CD4-positive, alpha-beta T cell treated with Interferon gamma for 1 hour (primary cell): ENCODE measurements around the gene PNLDC1.

Experiments
- DNase-seq: peaks from one replicate; pipeline ENCODE4 v3.0.0-alpha.2; 2020

PNLDC1 gene, protein sequence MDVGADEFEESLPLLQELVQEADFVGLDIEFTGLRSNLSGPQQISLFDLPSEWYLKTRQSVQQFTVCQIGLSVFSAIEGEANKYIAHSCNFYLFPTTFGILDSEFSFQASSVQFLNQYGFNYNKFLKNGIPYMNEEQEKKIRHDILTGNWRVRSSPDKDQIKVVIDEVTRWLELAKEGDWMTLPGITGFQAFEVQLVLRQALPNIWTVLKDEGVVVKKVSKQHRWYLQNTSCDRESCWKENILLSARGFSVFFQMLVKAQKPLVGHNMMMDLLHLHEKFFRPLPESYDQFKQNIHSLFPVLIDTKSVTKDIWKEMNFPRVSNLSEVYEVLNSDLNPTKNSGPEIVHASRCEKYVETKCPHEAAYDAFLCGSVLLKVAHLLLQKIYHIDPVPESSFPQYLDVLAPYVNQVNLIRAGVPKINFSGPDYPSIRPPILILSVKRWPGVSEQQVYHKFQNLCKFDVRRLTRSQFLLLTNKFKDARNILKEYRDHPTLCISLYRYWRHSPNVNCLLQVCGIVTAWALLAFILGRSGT

DNA sequence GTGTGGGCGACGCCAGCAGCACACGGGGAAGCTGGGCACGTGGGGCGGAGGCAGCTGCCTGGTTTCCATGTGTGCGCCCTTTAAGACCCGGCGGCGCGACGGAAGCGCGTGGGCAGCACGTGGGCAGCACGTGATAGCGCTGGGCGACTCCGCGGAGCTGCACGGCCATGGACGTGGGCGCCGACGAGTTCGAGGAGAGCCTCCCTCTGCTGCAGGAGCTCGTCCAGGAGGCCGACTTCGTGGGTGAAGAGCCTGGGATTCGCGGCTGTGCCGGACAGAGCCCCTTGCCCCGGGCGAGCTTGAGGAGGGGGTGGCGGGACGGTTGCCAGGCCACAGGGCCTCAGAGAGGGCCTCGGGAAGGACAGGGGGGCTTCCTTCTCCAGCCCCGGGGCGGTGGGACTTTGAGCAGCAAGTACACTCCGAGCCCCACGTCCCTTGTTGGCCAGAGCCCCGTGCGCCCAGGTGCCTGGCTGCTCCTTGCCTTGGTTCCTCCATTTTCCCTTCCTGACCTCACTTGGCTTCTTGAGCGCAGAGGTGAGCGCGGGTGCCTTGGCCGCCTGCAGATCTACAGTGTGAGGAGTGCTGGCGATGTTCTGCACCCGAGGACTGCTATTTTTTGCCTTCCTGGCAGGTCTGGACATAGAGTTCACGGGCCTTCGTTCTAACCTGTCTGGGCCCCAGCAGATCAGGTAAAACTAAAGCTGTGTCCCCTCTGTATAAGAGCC is at the start of gene PNLDC1:
PNLDC1 (plus strand) TSS at position 136 of the 725 bp plus-strand sequence; CDS start at position 168, 32 bp downstream.
- no peak for DNase-seq

DNA sequence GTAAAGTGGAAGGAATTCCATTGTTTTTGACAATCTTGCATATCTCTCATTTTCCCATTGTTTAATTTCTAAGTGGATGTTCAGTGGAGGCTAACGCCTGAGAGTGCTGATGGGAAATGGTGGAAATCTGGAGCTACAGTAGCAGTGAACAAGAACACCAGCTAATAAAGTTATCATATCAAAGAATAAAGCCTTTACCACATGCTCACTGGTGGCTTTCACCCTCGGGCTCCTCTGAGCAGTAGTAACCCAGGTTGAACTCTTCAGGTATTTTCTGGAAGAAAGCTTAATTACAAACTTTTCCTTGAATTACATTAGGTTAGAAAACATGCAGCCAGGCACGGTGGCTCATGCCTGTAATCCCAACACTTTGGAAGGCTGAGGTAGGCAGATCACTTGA is 48.6 kb upstream of the PNLDC1 start:
- DNase-seq, result no peak

DNA sequence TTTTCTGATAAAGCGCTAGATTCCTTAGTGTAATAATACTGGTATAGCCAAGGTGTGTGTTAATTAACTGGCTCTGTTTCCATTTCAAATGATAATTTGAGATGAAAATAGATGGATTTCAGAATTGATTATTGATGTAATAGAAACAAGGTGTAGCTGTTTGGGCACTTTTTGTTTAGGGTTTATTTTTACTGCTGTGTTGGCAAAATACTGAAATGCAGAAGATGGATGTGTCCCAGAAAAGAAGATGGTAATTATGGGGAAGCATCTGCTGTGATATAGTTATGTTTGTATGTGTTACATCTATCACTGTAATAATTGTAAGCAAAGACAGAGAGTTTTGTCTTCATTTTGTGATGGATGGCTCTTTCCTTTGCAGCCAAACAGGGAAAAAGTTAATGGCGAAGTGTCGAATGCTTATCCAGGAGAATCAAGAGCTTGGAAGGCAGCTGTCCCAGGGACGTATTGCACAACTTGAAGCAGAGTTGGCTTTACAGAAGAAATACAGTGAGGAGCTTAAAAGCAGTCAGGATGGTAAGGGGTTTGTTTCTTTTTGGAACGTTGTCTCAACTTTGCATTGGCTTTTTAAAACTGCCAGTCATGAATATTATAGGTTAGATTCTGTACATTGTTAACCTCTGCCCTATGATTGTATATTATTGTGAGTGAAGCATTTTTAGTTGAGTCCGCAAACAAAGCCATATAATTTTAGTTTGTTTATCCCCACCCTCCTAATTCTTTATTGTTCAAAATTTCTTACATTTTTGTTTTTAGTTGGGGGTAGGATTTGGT is 46.8 kb upstream of the PNLDC1 start:
- no peak for DNase-seq

DNA sequence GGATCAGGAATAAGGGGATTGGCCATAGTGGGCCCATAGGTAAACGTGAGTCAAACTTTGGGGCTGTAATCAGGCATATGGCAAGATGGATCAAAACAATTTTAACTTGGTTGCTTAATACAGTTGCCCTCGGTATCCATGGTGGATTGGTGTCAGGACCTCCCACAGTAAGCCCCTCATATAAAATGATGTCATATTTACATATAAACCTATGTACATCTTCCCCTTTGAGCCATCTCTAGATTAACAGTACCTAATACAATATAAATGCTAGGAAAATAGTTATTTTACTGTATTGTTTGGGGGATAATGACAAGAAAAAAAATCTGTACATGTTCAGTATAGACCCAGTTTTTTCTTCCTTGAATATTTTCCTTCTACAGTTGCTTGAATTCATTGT is 45.7 kb upstream of the PNLDC1 start:
- DNase-seq, result no peak

DNA sequence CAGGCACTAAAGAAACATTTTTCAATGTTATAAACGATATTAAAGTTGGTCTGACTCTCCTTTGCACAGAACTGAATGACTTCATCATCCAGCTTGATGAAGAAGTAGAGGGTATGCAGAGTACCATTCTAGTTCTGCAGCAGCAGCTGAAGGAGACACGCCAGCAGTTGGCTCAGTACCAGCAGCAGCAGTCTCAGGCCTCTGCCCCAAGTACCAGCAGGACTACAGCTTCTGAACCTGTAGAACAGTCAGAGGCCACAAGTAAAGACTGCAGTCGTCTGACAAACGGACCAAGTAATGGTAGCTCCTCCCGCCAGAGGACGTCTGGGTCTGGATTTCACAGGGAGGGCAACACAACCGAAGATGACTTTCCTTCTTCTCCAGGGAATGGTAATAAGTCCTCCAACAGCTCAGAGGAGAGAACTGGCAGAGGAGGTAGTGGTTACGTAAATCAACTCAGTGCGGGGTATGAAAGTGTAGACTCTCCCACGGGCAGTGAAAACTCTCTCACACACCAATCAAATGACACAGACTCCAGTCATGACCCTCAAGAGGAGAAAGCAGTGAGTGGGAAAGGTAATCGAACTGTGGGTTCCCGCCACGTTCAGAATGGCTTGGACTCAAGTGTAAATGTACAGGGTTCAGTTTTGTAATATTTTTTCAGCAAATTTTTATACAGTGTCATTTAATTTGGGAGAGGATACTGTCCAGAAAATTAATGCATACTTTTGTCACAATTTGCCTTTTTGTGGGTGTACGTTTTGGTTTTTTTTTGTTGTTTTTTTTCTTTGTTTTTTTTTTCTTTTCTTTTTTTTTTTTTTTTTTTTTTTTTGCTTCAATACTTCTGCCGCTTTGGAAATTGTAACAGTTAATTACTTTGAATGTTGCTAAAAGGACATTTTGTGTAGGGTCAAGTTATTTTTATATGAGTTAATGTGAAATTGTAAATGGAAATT is 44.8 kb upstream of the PNLDC1 start:
- DNase-seq, result no peak

DNA sequence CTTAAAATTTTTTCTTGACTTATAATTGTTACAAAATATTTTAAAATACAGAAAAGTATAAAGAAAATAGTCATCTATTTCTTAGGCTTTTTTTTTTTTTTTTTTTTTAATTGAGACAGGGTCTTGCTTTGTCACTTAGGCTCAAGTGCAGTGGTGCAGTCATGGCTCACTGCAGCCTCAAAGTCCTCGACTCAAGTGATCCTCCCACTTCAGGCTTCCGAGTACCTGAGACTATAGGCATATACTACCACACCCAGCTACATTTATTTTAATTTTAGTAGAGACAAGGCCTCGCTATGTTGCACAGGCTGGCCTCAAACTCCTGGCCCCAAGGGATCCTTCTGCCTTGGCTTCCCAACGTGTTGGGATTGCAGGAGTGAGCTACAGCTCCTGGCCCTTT is 43.6 kb upstream of the PNLDC1 start:
- no peak for DNase-seq

DNA sequence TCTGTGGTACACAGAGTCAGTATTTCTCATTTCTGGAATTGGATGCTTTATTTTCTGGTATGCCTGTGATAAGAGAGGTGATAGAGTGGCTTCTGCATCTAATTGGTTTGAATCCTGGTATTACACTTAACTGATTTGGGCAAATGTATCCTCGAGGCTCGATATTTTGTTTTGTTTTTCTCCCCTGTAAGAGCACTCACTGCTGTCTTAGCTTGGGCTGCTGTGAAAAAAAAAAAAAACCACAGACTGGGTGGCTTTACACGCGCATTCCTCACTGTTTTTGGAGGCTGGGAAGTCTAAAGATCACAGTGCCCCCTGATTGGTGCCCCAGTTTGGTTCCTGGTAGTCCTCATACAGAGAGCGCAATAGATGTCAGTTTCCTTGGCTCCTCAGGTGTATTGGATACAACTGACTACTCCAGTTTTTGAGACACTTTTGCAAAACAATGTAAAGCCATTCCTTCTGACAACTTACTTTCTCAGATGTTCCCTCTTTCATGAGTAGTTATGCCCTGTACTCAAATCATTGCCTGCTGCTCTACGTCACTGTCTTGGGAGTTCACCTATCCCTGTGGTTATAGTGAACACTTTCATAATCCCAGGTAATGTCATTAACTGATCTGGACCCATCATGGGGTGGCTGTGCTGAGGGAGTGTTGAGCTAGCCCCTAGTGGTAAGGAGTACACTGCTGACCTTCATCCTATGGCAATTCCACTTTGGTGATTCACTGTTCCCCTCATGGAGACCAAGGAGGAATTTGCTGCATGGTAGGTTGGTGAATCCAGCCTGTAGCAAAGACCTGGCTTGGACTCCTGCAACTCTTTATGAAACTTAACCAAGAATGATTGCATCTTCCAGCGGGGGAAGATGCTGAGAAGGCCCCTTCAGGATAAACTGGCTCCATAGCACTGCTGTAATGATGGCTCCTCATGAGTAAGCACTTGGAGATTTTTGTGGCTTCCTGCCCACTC is 41.8 kb upstream of the PNLDC1 start:
- no peak for DNase-seq

DNA sequence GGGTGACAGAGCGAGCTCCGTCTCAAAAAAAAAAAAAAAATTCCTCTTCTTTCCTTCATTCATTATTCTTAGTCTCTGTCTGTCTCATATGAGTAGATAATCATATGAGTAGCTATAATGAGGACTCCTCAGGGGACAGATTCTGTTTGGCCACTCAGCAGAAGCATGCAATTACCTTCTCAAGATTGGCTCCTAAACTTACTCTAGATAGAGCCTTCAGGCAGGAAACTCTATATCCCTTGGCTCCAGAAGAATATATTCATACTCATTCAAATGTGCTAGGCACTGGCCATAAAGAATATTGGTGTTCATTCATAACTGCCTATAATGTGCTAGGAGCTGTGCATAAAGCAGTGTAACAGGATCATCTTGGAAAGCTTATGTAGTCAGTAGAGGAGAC is 40.4 kb upstream of the PNLDC1 start:
- DNase-seq, result no peak

DNA sequence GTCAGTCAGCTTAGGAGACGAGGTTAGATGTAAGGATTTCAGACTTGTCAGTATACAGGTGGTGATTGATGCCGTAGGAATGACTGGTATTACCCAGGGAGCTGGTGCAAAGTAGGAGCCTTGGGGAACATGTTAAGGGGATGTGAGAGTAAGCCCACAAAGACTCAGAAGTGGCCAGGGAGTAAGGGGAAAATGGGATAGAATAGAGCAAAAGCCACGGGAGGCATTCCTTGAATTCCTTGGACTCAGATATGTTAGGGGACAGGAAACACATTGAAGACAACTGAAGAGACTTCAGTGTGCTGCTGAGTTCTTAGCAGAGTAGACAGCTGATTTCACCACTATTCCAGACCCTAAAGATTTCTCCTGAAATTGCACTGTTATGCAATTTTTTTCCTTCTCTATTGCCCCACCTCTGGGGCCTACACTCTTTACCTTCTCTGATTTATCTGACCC is 39.4 kb upstream of the PNLDC1 start:
- no peak for DNase-seq

DNA sequence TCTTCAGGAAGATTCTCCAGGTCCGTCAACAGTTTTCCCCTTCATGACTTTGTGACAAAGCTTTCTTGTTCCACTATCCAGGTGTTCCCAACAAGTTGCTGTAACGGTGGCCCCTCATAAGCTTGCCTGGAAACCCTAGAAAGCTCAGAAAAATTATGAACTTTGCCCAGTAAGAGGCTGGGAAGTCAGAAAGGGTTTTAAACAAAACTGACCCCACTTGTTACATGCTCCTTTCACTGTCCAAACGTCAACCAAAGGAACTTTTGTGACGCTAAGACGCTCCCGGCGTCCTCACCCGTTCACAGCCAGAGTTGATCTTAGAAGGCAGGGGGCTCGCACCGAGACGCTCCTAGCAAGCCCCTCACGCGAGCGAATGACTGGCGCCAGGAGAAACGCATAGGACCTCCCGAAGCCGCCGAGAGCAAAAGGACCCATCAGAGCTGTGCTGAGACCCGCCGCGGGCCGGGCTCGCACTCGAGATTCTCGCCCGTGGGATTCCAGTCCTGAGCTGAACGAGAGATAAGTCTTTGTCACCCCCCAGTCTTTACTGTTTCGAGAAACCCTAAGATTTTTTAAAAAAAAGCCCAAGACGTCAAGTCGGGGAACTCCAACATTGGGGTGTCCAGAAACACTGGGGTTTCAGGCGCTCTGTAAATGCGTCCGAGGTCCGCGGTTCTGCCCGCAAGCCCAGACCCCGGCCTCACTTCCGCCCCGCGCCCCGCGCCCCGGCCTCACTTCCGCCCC is 38.8 kb upstream of the PNLDC1 start:
- DNase-seq, result no peak

DNA sequence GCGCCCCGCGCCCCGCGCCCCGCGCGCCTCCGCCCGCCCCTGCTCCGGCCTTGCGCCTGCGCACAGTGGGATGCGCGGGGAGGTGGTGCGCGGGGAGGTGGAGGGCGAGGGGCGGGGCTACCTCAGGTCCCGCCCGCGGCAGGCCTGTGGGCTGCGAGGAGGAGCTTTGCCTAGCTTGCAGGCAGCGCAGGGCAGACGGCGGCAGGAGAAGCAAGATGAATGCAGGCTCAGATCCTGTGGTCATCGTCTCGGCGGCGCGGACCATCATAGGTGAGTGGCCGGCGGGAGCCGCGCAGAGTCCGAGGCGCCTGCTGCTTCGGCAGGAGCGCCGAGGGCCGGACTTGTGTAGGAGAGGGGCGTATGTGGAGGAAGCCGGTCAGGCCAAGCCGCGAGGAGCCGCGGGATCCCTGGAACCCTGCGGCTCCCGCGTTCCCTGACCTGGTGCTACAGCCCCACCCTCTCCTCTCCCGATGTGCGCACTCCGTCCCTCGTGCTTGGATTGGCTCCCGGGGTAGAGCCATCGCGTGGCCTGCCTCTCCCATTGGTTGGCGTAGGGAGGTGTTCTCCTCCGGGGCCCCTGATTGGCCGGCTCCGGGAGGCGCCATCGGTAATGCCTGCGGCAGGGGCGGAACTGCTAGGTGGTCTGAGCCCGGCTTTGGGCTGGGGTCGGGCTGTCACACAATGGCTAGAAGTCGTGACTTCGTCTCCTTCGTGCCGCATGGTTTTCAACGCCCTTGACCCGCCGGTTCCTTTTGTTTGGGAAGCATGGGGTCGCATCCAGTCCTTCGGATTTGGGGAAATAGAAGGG is 38.0 kb upstream of the PNLDC1 start, which contains the start of gene ACAT2:
ACAT2 (plus strand) TSS at position 173 of the 808 bp plus-strand sequence; CDS start at position 216, 43 bp downstream.
- DNase-seq, result peak; percentile 94

DNA sequence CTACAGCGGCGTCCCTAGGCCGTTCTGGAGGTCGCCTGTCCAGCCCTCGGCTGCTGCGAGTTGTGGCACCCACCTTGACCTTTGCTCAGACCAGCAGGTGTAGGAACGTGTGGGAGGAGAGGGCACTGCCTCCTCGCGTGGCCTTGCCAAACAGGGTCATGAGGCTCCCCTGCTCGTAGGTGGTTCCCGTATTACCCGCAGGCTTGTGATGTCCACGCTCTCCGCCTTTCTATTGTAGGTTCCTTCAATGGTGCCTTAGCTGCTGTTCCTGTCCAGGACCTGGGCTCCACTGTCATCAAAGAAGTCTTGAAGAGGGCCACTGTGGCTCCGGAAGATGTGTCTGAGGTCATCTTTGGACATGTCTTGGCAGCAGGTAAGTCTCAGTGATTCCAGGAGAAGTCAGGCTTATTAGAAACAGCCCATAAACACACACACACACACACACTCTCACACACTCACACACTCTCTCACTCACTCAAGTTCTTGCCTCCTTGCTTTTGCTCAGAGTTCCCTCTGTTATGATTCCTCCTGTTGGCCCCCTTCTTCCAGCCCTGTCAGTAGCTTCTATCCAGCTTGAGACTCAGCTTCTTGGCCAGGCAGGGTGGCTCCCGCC is 37.3 kb upstream of the PNLDC1 start:
- peak; percentile 50 for DNase-seq

DNA sequence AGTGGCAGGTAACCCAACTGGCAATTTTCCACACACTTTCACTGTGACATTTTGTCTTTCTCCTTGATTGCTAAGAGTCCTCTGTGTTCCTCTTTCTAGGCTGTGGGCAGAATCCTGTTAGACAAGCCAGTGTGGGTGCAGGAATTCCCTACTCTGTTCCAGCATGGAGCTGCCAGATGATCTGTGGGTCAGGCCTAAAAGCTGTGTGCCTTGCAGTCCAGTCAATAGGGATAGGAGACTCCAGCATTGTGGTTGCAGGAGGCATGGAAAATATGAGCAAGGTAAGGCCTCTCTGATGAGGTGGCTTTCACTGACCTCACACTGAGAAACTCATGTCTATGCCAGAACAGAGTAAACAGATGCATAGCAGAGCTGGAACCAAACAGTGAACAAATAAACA is 33.2 kb upstream of the PNLDC1 start:
- no peak for DNase-seq

DNA sequence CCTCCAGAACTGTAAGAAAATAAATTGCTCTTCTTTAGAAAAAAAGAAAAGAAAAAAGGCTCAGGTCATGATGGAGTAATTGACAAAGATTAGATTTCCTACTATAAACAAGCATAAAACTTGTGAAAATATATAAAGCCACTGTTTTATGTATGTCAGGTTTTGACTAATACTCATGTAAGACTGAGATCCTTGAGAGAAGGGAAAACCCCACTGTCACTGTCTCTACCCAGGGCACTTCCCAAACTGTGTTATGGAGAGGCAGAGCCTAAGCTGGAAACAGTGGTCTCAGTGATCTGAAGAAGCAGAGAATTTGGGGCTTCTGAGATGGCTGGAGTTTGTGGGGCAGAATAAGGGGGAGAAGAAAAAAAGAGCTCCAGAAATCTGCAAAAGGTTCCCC is 30.6 kb upstream of the PNLDC1 start:
- DNase-seq, result no peak

DNA sequence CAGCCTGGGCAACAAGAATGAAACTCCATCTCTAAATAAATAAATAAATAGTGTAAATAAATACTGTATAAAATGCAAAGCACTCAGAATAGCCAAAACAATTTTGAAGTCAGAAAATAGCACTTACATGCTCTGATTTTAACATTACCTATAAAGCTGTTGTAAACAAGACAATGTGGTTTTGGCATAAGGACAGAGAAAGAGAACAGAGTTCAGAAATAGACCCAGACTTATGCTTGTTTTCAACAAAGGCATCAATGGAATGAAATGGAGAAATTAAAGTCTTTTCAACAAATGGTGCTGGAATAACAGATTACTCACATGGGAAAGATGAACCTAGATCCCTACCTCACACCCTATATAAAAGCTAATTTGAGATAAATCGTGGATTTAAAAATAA is 27.9 kb upstream of the PNLDC1 start:
- no peak for DNase-seq

DNA sequence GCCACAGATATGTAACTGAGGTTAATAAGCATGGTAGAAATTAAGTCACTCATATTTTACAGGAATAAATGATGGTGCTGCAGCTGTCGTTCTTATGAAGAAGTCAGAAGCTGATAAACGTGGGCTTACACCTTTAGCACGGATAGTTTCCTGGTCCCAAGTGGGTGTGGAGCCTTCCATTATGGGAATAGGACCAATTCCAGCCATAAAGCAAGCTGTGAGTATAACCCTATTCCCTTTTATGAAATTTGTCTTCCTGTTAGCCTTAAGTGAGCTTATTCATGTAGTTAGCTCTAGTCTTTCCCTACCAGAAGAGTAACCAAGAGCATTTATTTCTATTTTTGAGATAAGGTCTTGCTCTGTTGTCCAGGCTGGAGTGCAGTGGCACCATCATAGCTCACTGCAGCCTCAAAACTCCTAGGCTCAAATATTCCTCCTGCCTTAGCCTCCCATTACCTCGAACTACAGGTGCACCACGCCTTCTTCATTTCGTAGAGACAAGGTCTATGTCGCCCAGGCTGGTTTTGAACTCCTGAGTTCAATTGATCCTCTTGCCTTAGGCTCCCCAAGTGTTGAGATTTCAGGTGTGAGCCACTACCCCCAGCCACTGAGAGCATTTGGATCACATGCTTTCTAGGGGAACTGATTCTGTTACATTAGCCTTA is 22.7 kb upstream of the PNLDC1 start:
- DNase-seq, result no peak

DNA sequence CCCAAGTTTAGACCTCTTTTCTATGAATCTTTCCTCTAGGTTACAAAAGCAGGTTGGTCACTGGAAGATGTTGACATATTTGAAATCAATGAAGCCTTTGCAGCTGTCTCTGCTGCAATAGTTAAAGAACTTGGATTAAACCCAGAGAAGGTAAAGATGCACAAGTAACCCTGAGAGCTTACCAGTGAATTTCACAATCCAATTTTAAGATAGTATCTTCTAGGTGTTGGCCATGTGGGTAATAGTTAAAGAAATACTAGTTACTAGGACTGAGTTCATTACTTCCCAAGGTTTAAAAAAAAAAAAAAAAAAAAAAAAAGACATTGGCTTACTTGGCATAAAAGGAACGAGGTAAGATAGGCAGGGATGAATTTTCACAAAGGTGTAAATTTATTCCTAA is 21.9 kb upstream of the PNLDC1 start:
- DNase-seq, result no peak

DNA sequence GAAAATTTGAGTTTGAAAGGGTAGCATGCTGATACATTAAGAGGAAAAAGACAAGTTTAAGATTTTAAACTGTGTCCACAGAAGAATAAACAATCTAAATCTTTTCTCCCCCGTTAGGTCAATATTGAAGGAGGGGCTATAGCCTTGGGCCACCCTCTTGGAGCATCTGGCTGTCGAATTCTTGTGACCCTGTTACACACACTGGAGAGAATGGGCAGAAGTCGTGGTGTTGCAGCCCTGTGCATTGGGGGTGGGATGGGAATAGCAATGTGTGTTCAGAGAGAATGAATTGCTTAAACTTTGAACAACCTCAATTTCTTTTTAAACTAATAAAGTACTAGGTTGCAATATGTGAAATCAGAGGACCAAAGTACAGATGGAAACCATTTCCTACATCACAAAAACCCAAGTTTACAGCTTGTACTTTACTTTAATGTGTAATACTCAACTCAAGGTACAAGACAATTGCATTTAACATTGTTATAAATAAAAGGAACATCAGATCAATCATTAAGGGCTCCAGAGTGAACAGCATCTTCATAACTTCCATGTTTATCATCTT is 21.5 kb upstream of the PNLDC1 start:
- DNase-seq, result no peak
